GM23248 (cell line): ENCODE measurements around the gene REC8. TPM values are rescaled to one million over a fixed set of nuclear protein-coding genes. Genes with fewer than 3 reads are reported as not detected.

Experiments used
- DNase-seq: peaks from one replicate; pipeline ENCODE4 v3.0.0-alpha.2; 2015
- H2AFZ ChIP-seq: fragments of 200-600 bp; sonication (generic); 2 replicates; pipeline ENCODE4 v1.6.1; 2016; ENCODE audit warnings: antibody characterized with exemption
- H3F3A ChIP-seq: fragments of 200-600 bp; sonication (generic); 2 replicates; pipeline ENCODE4 v1.6.1; 2016; ENCODE audit warnings: mild to moderate bottlenecking, antibody characterized with exemption, mixed run types; ENCODE audit not compliant: insufficient read depth
- H3K27ac ChIP-seq: fragments of 200-600 bp; sonication (generic); 2 replicates; pipeline ENCODE4 v1.5.1; 2016; ENCODE audit warnings: mild to moderate bottlenecking
- H3K27me3 ChIP-seq: fragments of 200-600 bp; sonication (generic); replicated peaks from 2 replicates; pipeline ENCODE4 v1.6.1; 2016; ENCODE audit warnings: mild to moderate bottlenecking; ENCODE audit not compliant: insufficient read depth
- H3K36me3 ChIP-seq: fragments of 200-600 bp; sonication (generic); 2 replicates; pipeline ENCODE4 v1.6.1; 2016; ENCODE audit warnings: low read depth, mild to moderate bottlenecking
- H3K4me1 ChIP-seq: fragments of 200-600 bp; sonication (generic); 2 replicates; pipeline ENCODE4 v1.6.1; 2016; ENCODE audit warnings: mild to moderate bottlenecking; ENCODE audit not compliant: insufficient read depth
- H3K4me2 ChIP-seq: fragments of 200-600 bp; sonication (generic); one replicate; pipeline ENCODE4 v1.6.1; 2016; ENCODE audit warnings: mild to moderate bottlenecking; ENCODE audit not compliant: unreplicated experiment
- H3K4me3 ChIP-seq: fragments of 200-600 bp; sonication (generic); 2 replicates; pipeline ENCODE4 v1.5.1; 2016; ENCODE audit warnings: mild to moderate bottlenecking
- H3K79me2 ChIP-seq: fragments of 200-600 bp; sonication (generic); 2 replicates; pipeline ENCODE4 v1.6.1; 2016; ENCODE audit warnings: mild to moderate bottlenecking; ENCODE audit not compliant: insufficient read depth
- H3K9ac ChIP-seq: fragments of 200-600 bp; sonication (generic); 2 replicates; pipeline ENCODE4 v1.6.1; 2016; ENCODE audit warnings: mild to moderate bottlenecking
- H3K9me2 ChIP-seq: fragments of 200-600 bp; sonication (generic); 2 replicates; pipeline ENCODE4 v1.6.1; 2016; ENCODE audit warnings: mixed run types, mild to moderate bottlenecking, moderate library complexity; ENCODE audit not compliant: insufficient read depth
- H3K9me3 ChIP-seq: fragments of 200-600 bp; sonication (generic); one replicate; pipeline ENCODE4 v1.6.1; 2017; ENCODE audit warnings: low read depth
- H4K20me1 ChIP-seq: fragments of 200-600 bp; sonication (generic); 2 replicates; pipeline ENCODE4 v1.6.0; 2016; ENCODE audit not compliant: insufficient read depth
- EZH2 ChIP-seq: fragments of 200-600 bp; sonication (generic); IDR thresholded peaks from 2 replicates; pipeline ENCODE4 v1.6.1; 2018; ENCODE audit warnings: antibody characterized with exemption, mild to moderate bottlenecking; ENCODE audit not compliant: insufficient read depth, poor library complexity, severe bottlenecking
- EZH2phosphoT487 ChIP-seq: fragments of 200-600 bp; sonication (generic); IDR thresholded peaks from 2 replicates; pipeline ENCODE4 v1.6.1; 2018; ENCODE audit warnings: antibody characterized with exemption, moderate library complexity, mild to moderate bottlenecking, low read depth; ENCODE audit not compliant: insufficient read depth
- WGBS, 2 experiments: methylation state at CpG; one replicate each; pipeline ENCODE4 v1.1.6; 2015 to 2017; ENCODE audit warnings: low lambda C conversion rate in 2 of 2, low coverage in 1 of 2; ENCODE audit errors: missing lambda C conversion rate in 2 of 2; 5-methylcytosine and 5-hydroxymethylcytosine counted together
- in situ Hi-C: fragments of 300-500 bp; cut with MboI; formaldehyde crosslinking; loops from 2 replicates; pipeline ENCODE4 v1.15.0; 2020
- polyA plus RNA-seq: library from polyadenylated mRNA; unstranded; fragments of >200 nt; fragmentation: Nextera tagmentation; extraction: Ambion mirVana; gene quantifications from 2 replicates; pipeline ENCODE4 v1.2.1, GENCODE V29; 2016
- total RNA-seq: library from RNA; depleted of rRNA; stranded (reverse); fragments of >200 nt; shearing (Covaris generic); gene quantifications from 2 replicates; pipeline ENCODE4 v1.2.3, GENCODE V29; 2014

Gene REC8
- total and polyA plus RNA-seq, 2 experiments from 2014 or later, result 1.4 to 2.4 TPM

DNA sequence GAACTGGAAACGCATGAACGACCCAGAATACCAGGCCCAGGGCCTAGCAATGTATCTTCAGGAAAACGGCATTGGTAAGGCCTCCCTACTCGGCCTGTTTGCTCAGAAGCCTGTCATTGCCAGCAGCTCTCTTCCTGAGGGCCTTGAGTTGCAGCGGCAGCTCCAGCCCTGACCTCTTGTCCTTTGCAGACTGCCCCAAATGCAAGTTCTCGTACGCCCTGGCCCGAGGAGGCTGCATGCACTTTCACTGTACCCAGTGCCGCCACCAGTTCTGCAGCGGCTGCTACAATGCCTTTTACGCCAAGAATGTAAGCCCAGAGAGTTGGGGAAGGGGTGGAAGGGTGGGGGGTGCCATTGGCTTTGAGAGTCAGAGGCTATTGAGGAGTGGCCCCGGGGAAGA is 14.5 kb upstream of the REC8 start:
- Histone ChIP-seq H3K79me2 (peaks cover 13% of the 10 kb centered on the region), H3K27ac (no peak overlapping the region), H3K27me3 (no peaks in the 10 kb centered on the region), H3K4me3 (no peak overlapping the region), H2AFZ (no peak overlapping the region), H3K9me3 (no peaks in the 10 kb centered on the region), H3K9me2 (no peaks in the 10 kb centered on the region), H3K4me1 (peaks cover 2% of the 10 kb centered on the region), H3K9ac (no peak overlapping the region), H3K36me3 (peaks cover 35% of the 10 kb centered on the region), H3F3A (peaks cover 30% of the 10 kb centered on the region; the same call in 1 of the 2 replicates), H4K20me1 (no peaks in the 10 kb centered on the region), H3K4me2 (no peak overlapping the region)
- no peak for TF ChIP-seq EZH2
- no peak for TF ChIP-seq EZH2phosphoT487
- WGBS, 2 experiments, result 99% methylated on average over 11 to 12 of the region's 12 CpGs
- DNase-seq, result no peak
- in situ Hi-C loops, result no loop called here

DNA sequence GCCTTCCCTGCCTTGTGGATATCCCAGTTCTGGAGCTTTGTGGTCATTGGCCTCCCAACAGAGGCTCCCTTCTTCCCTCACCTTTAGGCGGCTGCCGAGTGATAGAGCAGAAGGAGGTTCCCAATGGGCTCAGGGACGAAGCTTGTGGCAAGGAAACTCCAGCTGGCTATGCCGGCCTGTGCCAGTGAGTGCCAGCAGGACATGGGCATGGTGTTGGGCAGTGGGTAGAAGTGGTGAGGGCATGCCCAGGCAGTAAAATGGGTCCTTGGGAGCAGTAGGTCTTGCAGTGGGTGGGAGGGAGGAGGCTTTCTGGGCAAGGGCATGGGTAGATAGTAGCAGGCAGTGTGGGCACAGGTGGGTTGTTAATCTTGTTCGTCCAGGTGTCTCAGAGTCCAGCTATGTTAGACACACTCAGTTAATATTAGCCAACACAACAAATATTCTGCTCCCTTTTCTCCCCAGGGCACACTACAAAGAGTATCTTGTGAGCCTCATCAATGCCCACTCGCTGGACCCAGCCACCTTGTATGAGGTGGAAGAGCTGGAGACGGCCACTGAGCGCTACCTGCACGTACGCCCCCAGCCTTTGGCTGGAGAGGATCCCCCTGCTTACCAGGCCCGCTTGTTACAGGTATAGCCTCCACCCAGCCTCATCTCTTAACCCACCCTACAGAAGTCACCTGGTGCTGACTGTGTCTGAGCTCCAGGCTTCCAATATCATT is 11.9 kb upstream of the REC8 start:
- no peak for TF ChIP-seq EZH2
- no peak for TF ChIP-seq EZH2phosphoT487
- no peaks in the 10 kb centered on the region for H4K20me1 ChIP-seq
- no peak for DNase-seq
- peaks cover 36% of the 10 kb centered on the region for H3K36me3 ChIP-seq
- no peaks in the 10 kb centered on the region for H3K9me3 ChIP-seq
- no peak overlapping the region for H3K4me2 ChIP-seq
- no peaks in the 10 kb centered on the region for H3K9me2 ChIP-seq
- in situ Hi-C loops, result no loop called here
- peaks cover 30% of the 10 kb centered on the region; the same call in 1 of the 2 replicates for H3F3A ChIP-seq
- no peak overlapping the region for H2AFZ ChIP-seq
- H3K4me3 ChIP-seq, result no peak overlapping the region
- peaks cover 5% of the 10 kb centered on the region for H3K4me1 ChIP-seq
- H3K27me3 ChIP-seq, result no peaks in the 10 kb centered on the region
- H3K9ac ChIP-seq, result no peak overlapping the region
- no peak overlapping the region for H3K27ac ChIP-seq
- 91% methylated on average over 11 of the region's 11 CpGs for WGBS, 2 experiments
- peaks cover 30% of the 10 kb centered on the region for H3K79me2 ChIP-seq

DNA sequence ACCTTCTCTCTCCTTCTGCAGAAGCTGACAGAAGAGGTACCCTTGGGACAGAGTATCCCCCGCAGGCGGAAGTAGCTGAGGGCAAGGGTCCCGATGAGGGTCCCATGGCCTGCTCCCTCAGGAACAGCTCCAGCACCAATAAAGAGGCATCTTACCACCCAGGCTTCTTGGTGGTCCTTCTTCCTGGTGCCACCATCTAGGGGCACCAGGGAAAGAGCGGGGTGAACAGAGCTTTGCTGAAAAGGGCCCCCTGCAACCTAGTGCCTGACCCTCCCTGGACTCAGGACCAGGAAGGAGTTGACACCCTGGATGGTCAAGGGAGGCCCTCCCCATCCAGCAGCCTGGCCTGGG is 11.4 kb upstream of the REC8 start:
- in situ Hi-C loops, result no loop called here
- DNase-seq, result no peak

DNA sequence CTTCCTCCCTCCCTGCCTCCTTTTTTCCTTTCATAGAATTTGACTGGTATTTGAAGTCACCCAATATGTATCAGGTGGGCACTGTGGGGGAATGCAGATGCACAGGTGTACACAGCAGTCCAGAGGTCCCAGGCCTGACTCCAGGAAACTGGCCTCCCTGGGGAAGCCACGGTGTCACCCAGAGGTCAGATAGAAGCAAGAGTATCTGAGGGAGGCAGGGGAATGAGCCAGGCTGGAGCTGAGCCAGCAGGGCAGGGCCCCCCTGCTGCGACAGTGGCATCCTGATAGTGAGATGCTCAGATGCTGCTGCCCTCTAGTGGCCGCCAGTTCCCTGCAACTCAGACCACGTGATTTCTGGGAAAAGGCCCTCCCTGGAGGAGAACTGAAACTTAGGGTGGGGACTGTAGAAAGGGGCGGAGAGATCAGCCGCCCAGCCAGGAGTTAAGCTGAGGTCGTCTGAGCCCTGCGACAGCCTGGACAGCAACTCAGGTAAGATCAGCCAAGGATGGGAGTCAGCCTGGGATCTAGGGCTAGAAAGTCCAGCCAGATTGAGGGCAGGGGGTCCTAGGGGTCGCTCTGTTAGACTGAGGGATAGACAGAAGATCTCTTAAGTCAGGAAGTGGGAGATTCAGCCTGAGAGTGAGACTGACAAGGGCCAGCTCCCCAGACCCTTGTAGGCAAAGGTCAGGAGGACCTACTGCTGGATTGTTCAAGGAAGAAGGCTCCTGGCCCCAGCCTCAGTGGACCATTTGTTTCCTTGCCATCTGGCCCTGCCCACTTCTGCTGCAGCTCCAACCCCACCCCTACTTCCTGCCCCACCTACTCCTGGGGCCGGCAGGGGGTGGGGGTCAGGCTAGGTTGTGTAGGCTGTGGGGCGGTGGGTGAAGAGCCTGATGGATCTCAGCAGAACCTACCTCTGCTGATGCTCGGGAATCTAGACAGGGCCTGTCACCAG is 10.8 kb upstream of the REC8 start, which contains the start of gene IRF9:
Gene IRF9 (plus strand): TSS at position 416 of the 955 bp plus-strand sequence. CDS start 880 bp downstream, outside the sequence.
- 1 to 5% methylated on average over 12 of the region's 12 CpGs for whole genome bisulfite sequencing, 2 experiments
- peak within 1 kb of the TSS; percentile 53; the same call in 1 of the 2 replicates for H2AFZ ChIP-seq
- in situ Hi-C loops, result no loop called here

More for the DNA sequence above, 11.4 kb upstream of the REC8 start:
- WGBS, 2 experiments, result 97 to 100% methylated on average over 4 of the region's 4 CpGs
- H2AFZ ChIP-seq, result no peak overlapping the region
- H3K79me2 ChIP-seq, result peaks cover 30% of the 10 kb centered on the region
- peaks cover 35% of the 10 kb centered on the region; the same call in 1 of the 2 replicates for H3K36me3 ChIP-seq
- H3K4me3 ChIP-seq, result no peak overlapping the region
- no peak overlapping the region for H3K4me2 ChIP-seq
- H3K9ac ChIP-seq, result no peak overlapping the region; the same call in 1 of the 2 replicates
- peaks cover 30% of the 10 kb centered on the region; the same call in 1 of the 2 replicates for H3F3A ChIP-seq
- H3K27ac ChIP-seq, result no peak overlapping the region
- H3K9me3 ChIP-seq, result no peaks in the 10 kb centered on the region
- no peak for TF ChIP-seq EZH2phosphoT487
- TF ChIP-seq EZH2, result no peak
- peaks cover 5% of the 10 kb centered on the region for H3K4me1 ChIP-seq
- no peaks in the 10 kb centered on the region for H3K27me3 ChIP-seq
- H4K20me1 ChIP-seq, result no peaks in the 10 kb centered on the region
- no peaks in the 10 kb centered on the region for H3K9me2 ChIP-seq

More for the DNA sequence above, 10.8 kb upstream of the REC8 start, which contains the start of gene IRF9:
- Histone ChIP-seq H3K4me1 (peaks cover 5% of the 10 kb centered on the region), H3K27ac (peak within 1 kb of the TSS; percentile 67), H3K4me2 (peak within 1 kb of the TSS; percentile 94), H3K27me3 (no peaks in the 10 kb centered on the region), H3K9me2 (no peaks in the 10 kb centered on the region), H3K9me3 (no peaks in the 10 kb centered on the region), H3F3A (peaks cover 30% of the 10 kb centered on the region; the same call in 1 of the 2 replicates), H3K79me2 (peaks cover 30% of the 10 kb centered on the region), H3K4me3 (peak within 1 kb of the TSS; percentile 92), H3K36me3 (peaks cover 30% of the 10 kb centered on the region), H3K9ac (peak within 1 kb of the TSS; percentile 88), H4K20me1 (no peaks in the 10 kb centered on the region)
- peak; percentile 92 for DNase-seq
- TF ChIP-seq EZH2, result no peak
- TF ChIP-seq EZH2phosphoT487, result no peak
